Uterus (tissue), 4 donors: Measurements from ENCODE around the gene CELF4. TPM values are rescaled to one million over a fixed set of nuclear protein-coding genes. Genes with fewer than 3 reads are reported as not detected.

Experiments used
- DNase-seq, 2 donors: peaks; one replicate each; pipeline ENCODE4 v3.0.0-alpha.2; 2019 to 2020
- H3K27ac ChIP-seq, 2 donors: fragments of 200-600 bp; sonication (generic); 1 replicate in 1 of 2; 2 replicates in 1 of 2; pipeline ENCODE4 v1.5.1; 2016 to 2018
- H3K27me3 ChIP-seq, 2 donors: fragments of 200-600 bp; sonication (generic); one replicate each; pipeline ENCODE4 v1.5.1; 2018 to 2019; ENCODE audit warnings: control low read depth in 1 of 2
- H3K36me3 ChIP-seq, 2 donors: fragments of 200-600 bp; sonication (generic); one replicate each; pipeline ENCODE4 v1.5.1; 2019; ENCODE audit warnings: control low read depth in 1 of 2
- H3K4me1 ChIP-seq, 2 donors: fragments of 200-600 bp; sonication (generic); one replicate each; pipeline ENCODE4 v1.5.1; 2018 to 2019; ENCODE audit warnings: control low read depth in 1 of 2
- H3K4me3 ChIP-seq, 2 donors: fragments of 200-600 bp; sonication (generic); 1 replicate in 1 of 2; 2 replicates in 1 of 2; pipeline ENCODE4 v1.5.1; 2018 to 2019; ENCODE audit warnings: mild to moderate bottlenecking in 1 of 2
- H3K9me3 ChIP-seq, 2 donors: fragments of 200-600 bp; sonication (generic); one replicate each; pipeline ENCODE4 v1.5.1; 2019; ENCODE audit warnings: control low read depth in 1 of 2
- POLR2A ChIP-seq, 2 donors: fragments of 450-650 bp; IDR thresholded peaks; one replicate each; pipeline ENCODE4 v1.6.1; 2016; ENCODE audit warnings: antibody characterized with exemption in 2 of 2, mild to moderate bottlenecking in 1 of 2, moderate library complexity in 1 of 2
- intact Hi-C: fragments of 100-400 bp; cut with DNase I; formaldehyde crosslinking; loops from one replicate; pipeline ENCODE4 v1.15.1; 2023; ENCODE audit warnings: low total_unique reads
- total RNA-seq, 4 donors: library from RNA; depleted of rRNA in 3 of 4; stranded (reverse); fragments of >200 nt in 3 of 4; gene quantifications; one replicate each; pipeline versions ENCODE4 v1.1.0 to v1.2.4, GENCODE V29; 2014 to 2023
- TF ChIP-seq, protein P1 (sequence below), 4 experiments: fragments of 200-600 bp in 2 of 4; fragments of 450-650 bp in 2 of 4; sonication (generic) in 2 of 4; IDR thresholded peaks; one replicate each; pipeline ENCODE4 v1.5.1; 2016 to 2019; ENCODE audit warnings: antibody characterized with exemption in 4 of 4, mild to moderate bottlenecking in 2 of 4, moderate library complexity in 1 of 4
- donor health status: DM: yes; HTN: yes; CAD: no.

CELF4 gene
- total RNA-seq, 4 donors from 2014 or later: 0.18 to 1.7 TPM; not detected in 2

DNA sequence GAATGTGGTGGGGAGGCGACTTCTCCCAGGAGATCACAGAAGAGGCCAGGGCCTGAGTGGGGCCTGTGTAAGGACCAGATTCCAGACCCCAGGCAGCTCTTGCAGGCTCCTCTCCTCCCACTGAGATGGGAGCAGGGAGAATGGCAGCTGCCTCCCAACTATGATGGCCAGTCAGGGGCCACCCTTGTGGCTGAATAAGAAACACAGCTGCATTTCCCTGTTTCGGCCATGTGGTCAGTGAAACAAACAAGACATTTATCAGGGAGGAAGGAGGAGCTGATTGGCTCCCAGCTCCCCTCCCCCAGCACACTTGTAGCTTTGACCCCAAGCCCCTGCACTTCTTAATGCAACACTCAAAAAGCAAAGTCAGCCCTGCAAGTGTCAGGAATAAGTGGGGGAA is 143.5 kb downstream of the CELF4 start:
- Histone ChIP-seq H3K9me3 (no peaks in the 10 kb centered on the region), H3K4me3 (no peak overlapping the region), H3K27me3 (no peaks in the 10 kb centered on the region), H3K4me1 (no peaks in the 10 kb centered on the region), H3K27ac (no peak overlapping the region), H3K36me3 (no peaks in the 10 kb centered on the region)
- no peak for DNase-seq
- intact Hi-C loops: no loop called here
- TF ChIP-seq, protein P1, sequence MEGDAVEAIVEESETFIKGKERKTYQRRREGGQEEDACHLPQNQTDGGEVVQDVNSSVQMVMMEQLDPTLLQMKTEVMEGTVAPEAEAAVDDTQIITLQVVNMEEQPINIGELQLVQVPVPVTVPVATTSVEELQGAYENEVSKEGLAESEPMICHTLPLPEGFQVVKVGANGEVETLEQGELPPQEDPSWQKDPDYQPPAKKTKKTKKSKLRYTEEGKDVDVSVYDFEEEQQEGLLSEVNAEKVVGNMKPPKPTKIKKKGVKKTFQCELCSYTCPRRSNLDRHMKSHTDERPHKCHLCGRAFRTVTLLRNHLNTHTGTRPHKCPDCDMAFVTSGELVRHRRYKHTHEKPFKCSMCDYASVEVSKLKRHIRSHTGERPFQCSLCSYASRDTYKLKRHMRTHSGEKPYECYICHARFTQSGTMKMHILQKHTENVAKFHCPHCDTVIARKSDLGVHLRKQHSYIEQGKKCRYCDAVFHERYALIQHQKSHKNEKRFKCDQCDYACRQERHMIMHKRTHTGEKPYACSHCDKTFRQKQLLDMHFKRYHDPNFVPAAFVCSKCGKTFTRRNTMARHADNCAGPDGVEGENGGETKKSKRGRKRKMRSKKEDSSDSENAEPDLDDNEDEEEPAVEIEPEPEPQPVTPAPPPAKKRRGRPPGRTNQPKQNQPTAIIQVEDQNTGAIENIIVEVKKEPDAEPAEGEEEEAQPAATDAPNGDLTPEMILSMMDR (IDR thresholded peaks at IDR 0.05): no peak
- TF ChIP-seq POLR2A (IDR thresholded peaks at IDR 0.05): no peak

DNA sequence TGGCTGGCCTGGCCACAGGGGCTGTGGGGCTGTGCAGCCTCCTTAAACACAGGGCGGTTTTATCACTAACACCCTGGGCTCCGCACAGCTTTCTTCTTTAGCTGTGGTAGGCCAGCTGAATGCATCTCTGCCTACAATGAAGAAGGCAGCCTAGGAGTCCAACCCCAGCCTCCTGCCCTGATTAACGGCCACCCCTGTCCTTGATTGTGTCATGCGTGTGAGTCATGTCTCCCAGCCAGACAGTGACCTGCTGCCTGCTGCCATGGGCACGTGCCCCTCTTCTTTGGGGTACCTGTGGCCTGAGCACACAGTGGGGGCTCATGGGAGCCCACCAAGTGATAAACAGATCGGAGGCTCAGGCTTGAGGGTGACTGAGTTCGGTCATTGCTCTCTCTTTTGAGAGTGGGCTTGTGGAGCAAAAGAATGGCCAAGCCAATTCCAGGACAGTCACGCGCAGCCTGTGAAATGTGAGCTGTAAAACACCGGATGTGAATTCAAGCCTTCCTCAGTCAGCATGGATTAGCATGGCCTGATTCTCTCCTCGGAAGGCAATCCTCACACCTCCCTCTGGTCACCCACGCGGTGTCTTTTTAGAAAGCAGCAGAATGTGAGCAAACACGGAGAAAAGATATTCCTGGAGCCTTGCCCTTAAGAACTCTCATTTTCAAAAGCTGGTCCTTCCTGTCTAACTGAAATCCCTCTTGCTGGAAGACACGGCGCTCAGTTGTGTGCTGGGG is 144.1 kb downstream of the CELF4 start:
- DNase-seq: no peak
- no peak overlapping the region for H3K4me3 ChIP-seq
- no peak overlapping the region for H3K27ac ChIP-seq
- H3K27me3 ChIP-seq: no peaks in the 10 kb centered on the region
- no peaks in the 10 kb centered on the region for H3K9me3 ChIP-seq
- H3K4me1 ChIP-seq: no peaks in the 10 kb centered on the region
- intact Hi-C loops: no loop called here
- no peaks in the 10 kb centered on the region for H3K36me3 ChIP-seq
- TF ChIP-seq POLR2A (IDR thresholded peaks at IDR 0.05): no peak
- TF ChIP-seq, protein P1 (IDR thresholded peaks at IDR 0.05): no peak

DNA sequence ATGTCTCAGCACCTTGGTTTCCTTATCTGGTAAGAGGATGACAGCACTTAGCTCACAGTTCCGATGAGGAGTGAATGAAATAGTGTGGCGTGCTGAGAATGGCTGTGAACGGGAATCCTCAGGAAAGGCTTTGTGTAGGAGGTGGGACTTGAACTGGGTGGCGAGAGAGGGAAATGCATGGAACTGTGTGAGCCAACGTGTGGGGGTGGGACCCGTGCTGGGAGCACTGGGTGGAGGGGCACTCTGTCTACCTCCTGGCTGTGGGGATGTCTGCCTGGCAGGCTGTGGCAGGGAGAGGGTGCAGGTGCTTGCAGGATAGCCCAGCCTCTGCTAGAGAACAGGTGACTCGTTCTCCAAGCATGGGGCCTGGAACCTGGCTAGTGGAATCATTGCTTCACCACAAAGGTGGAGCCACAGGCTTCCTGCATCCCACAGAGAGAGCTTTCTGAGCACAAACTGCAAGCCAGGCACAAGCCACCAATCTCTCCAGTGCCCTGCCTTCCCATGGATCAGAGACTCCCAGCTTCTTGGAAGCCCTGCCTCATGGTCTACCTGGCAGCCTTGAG is 145.2 kb downstream of the CELF4 start:
- H3K9me3 ChIP-seq: no peaks in the 10 kb centered on the region
- H3K27me3 ChIP-seq: no peaks in the 10 kb centered on the region
- TF ChIP-seq, protein P1 (IDR thresholded peaks at IDR 0.05): no peak
- no peak for TF ChIP-seq POLR2A (IDR thresholded peaks at IDR 0.05)
- no peak for DNase-seq
- intact Hi-C loops: no loop called here
- H3K27ac ChIP-seq: no peak overlapping the region
- no peak overlapping the region for H3K4me3 ChIP-seq
- no peaks in the 10 kb centered on the region for H3K4me1 ChIP-seq
- no peaks in the 10 kb centered on the region for H3K36me3 ChIP-seq

DNA sequence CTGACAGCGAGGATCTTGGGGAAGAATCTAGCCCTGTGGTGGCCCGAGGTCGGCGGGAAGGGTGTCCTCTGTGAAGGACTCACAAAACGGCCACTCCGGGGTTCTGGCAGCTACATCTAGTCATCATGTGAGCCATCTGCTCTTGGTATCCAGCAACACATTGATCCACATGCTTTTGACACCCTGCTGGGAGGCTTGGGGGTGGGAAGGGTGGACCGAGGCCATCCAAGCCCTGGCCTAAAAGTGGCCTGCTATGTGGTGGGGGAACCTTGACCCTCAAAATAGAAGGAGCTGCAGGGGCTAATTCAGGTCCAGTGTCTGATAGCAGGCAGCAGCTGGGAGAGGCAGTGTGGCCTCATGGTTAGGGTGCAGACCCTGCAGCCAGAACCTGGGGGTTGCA is 145.7 kb downstream of the CELF4 start:
- Histone ChIP-seq H3K27me3 (no peaks in the 10 kb centered on the region), H3K36me3 (no peaks in the 10 kb centered on the region), H3K4me1 (no peaks in the 10 kb centered on the region), H3K9me3 (no peaks in the 10 kb centered on the region), H3K27ac (no peak overlapping the region), H3K4me3 (no peak overlapping the region)
- TF ChIP-seq, protein P1 (IDR thresholded peaks at IDR 0.05): no peak
- DNase-seq: no peak
- intact Hi-C loops: no loop called here

DNA sequence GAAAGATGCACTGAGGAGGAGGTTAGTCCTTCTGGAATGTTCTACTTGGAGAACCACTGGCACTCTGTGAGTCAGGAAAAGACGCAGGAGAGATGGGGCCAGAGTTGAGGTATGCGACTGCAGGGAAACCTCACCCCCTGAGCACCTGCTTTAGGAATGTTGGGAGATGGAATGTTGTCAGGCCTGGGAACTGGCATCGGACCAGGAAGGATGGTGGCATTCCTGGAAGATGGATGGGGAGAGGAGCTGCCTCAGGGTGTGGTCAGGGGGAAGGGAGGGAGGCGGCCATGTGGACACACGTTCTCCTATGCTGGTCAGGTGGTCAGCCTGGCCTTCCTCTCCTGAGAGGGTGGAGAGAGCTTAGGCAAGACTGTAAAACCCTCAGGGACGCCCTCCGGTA is 146.3 kb downstream of the CELF4 start:
- H3K4me3 ChIP-seq: no peak overlapping the region
- H3K27ac ChIP-seq: no peak overlapping the region
- intact Hi-C loops: no loop called here
- H3K9me3 ChIP-seq: no peaks in the 10 kb centered on the region
- H3K4me1 ChIP-seq: no peaks in the 10 kb centered on the region
- no peaks in the 10 kb centered on the region for H3K36me3 ChIP-seq
- no peak for DNase-seq
- no peaks in the 10 kb centered on the region for H3K27me3 ChIP-seq
- no peak for TF ChIP-seq POLR2A (IDR thresholded peaks at IDR 0.05)
- TF ChIP-seq, protein P1 (IDR thresholded peaks at IDR 0.05): no peak
